Measurements from ENCODE around the gene C2orf69.

DNA sequence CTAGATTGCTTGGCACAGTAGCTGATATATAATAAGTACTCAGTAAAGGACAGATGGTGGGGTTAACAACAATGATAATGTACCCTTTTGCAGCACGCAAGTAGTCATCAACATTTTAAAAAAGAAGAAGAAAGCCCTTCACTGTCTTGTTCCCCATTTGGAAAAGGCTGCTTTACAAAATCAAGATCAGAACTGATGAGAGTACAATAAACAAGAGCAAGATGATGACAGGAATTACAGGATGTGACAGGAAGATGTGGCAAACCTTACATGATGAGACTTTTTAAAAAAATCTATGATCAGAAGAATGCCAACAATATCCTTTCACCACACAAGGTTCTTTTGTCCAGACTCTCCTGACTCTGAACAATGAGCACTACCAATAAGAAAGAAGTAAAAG lies 35.1 kb downstream of the C2orf69 start:
- no peak for TF ChIP-seq POLR2A (IDR thresholded peaks at IDR 0.05; ENCODE audit: low read depth, low read length)
- no peak for TF ChIP-seq POU2F2 (IDR thresholded peaks at IDR 0.05; ENCODE audit: low read depth, low read length)
- no peak for TF ChIP-seq POLR2AphosphoS5 (IDR thresholded peaks at IDR 0.05; ENCODE audit: low read depth, low read length)
